ENCODE results near the gene ARPC1B. TPM values are rescaled to one million over a fixed set of nuclear protein-coding genes. Genes with fewer than 3 reads are reported as not detected.

The ARPC1B gene
- total RNA-seq (2022; extraction: Qiagen RNA extraction): 287 to 301 TPM (median 297 TPM) in 5 replicates

DNA sequence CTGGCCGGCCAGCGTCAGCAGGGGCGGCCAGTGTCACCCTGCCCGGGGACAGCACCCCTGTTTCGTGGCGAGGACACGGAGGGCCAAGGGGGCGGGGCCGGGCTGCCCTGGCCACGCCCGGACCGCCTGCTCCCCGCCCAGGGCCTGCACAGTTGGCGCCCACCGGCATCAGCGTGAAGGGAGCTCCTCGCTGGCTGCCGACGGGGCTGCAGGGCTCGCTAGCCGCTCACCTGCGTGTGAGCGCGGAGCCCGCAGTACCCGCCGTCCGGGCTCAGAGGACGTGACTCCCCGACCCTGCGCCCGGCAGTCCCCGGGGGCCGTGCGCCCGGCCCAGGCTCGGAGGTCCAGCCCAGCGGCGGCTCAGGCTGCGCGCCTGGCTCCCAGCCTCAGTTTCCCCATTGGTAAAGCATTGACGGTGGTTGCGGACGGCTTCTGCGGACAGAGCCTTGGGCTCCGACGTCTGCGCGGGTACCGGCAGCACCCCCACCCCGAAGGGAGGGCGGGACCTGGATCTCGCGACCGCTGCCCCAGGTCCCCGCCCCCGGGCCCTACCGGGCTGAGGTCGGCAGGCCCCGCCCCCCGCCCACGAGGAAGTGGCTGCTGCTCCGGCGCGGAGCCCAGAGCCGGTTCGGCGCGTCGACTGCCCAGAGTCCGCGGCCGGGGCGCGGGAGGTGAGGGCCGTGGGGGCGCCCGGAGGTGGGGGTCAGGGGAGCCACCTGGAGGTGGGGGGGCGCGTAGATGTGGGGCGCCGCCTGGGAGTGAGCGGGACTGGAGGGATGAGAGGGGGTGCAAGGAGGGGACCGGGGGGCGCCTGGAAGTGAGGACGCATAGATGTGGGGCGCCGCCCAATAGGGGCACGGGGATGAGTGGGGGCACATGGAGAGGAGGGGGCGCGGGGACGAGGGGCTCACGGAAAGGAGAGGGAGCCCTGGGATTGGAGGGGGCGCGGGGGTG lies at the start of gene ARPC1B:
ARPC1B (plus strand) TSS at position 620 of the 954 bp plus-strand sequence. CDS start 10,985 bp downstream, outside the sequence.

GRCh38 chr7:99325592-99326407 lies 48.7 kb upstream of the ARPC1B start, which contains the start of gene ARPC1A:
TSS of gene ARPC1A (plus strand) at chr7:99325898. CDS start at chr7:99333354, 7,456 bp downstream.

DNA sequence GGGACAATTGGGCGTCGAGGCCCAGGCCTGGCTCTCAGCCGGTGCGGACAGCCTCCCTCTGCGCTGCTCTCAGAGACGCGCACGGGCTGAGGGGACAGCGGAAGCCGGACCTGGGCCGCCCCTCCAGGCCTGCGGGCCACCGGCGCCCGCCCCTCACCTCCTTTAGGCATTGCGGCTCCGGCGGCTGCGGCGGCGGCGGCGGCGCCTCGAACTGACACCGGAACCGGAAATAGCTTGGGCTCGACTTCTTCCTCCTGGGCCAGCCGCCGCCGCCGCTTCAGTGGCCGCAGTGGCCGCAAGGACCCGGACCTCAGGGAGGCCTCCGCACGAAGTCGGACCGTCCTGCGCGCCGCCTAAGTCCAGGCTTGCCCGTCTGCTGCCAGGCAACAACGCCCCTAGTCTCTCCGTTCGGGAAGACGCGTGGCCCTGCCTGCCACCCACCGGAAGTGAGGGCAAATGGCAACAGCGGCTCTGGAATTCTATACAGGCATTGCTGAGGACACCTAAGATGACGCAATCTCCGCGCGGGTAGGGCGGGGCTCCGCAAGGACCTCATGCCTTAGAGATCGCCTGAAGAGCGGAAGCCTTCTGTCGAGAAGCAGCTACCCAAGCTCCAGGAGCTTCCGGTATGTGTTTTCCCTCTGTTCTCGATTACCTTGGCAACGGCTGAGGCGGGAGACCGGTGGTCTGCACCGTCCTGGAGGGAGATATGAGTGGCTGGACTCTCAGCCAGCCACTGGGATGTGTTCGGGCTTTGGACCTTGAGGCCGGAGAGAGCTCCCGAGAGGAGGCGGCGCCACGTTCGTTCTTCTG lies 34.1 kb downstream of the ARPC1B start, which contains the start of the genes BUD31 and PDAP1:
BUD31 (plus strand) TSS at position 591 of the 813 bp plus-strand sequence. CDS start 2,124 bp downstream, outside the sequence.
PDAP1 (minus strand) TSS at position 219 of the 813 bp plus-strand sequence; CDS start at position 170, 49 bp downstream.

DNA sequence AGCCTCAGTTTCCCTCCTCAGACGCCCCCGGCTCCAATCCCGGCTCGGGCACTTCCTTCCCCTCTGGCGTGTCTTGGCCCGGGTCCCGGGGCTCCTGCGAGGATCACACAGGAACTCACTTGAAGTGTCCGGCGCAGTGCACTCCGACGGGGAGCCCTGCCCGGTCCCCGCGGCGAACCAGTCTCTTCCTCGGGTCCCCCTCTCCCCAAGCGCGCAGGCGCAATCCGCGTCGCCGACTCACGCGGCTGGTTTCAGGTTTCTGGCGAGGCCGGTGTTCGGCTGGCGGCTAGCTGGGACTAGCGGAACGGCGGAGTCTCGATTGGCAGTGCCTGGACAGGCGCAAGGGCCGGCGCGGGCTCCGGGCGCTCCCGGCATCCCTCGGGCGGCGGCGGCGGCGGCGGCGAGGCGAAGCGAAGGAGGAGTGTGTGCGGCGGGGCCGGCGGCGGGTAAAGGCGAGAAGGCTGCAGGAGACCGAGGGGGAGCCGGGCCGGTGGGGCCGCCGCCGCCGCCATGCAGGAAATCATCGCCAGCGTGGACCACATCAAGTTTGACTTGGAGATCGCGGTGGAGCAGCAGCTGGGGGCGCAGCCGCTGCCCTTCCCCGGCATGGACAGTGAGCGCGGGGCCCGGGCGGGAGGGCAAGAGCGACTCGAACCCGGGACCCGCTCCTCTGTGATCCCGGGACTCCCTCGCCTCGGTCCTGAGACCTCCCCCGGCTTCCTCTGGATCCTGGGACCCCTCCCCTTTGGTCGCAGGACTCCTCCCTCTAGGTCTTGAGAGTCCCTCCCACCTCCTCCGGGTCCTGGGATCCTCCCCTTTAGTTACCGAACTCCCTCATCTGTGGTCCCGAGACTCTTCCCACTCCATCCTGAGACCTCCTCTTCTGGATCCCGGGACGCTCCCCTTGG lies 64.3 kb downstream of the ARPC1B start, which contains the start of the genes CPSF4 and PTCD1:
CPSF4 (plus strand) TSS at position 371 of the 908 bp plus-strand sequence; CDS start at position 511, 140 bp downstream.
PTCD1 (minus strand) TSS at position 226 of the 908 bp plus-strand sequence. CDS start 3,556 bp downstream, outside the sequence.

Other genes starting within 250 kb of the ARPC1B start
- 22.8 to 28.6 TPM (median 25.1 TPM) in 5 replicates for gene SMURF1, start 230.6 kb upstream of the ARPC1B start, total RNA-seq (2022; extraction: Qiagen RNA extraction)
- 1.1 to 1.5 TPM (median 1.2 TPM) in 5 replicates for gene KPNA7, start 166.6 kb upstream of the ARPC1B start, total RNA-seq (2022; extraction: Qiagen RNA extraction)
- 0.46 to 0.65 TPM (median 0.58 TPM) in 5 replicates for gene MYH16, start 101.9 kb upstream of the ARPC1B start, total RNA-seq (2022; extraction: Qiagen RNA extraction)
- gene ARPC1A, start 48.8 kb upstream of the ARPC1B start, total RNA-seq (2022; extraction: Qiagen RNA extraction): 125 to 147 TPM (median 132 TPM) in 5 replicates
- 167 to 202 TPM (median 181 TPM) in 5 replicates for gene PDAP1, start 33.9 kb downstream of the ARPC1B start, total RNA-seq (2022; extraction: Qiagen RNA extraction)
- gene BUD31, start 34.2 kb downstream of the ARPC1B start, total RNA-seq (2022; extraction: Qiagen RNA extraction): 134 to 158 TPM (median 145 TPM) in 5 replicates
- 5.9 to 7.9 TPM (median 6.5 TPM) in 5 replicates for gene PTCD1, start 64.1 kb downstream of the ARPC1B start, total RNA-seq (2022; extraction: Qiagen RNA extraction)
- 30.1 to 48.5 TPM (median 44.6 TPM) in 5 replicates for gene CPSF4, start 64.2 kb downstream of the ARPC1B start, total RNA-seq (2022; extraction: Qiagen RNA extraction)
- 872 to 1,418 TPM (median 915 TPM) in 5 replicates for gene ATP5MF, start 91.4 kb downstream of the ARPC1B start, total RNA-seq (2022; extraction: Qiagen RNA extraction)
- 7.3 to 10.1 TPM (median 8.4 TPM) in 5 replicates for gene ZNF789, start 98.2 kb downstream of the ARPC1B start, total RNA-seq (2022; extraction: Qiagen RNA extraction)
- 16.9 to 19.4 TPM (median 18.1 TPM) in 5 replicates for gene ZNF394, start 125.6 kb downstream of the ARPC1B start, total RNA-seq (2022; extraction: Qiagen RNA extraction)
- 7.8 to 9.9 TPM (median 9.5 TPM) in 5 replicates for gene ZKSCAN5, start 129.9 kb downstream of the ARPC1B start, total RNA-seq (2022; extraction: Qiagen RNA extraction)
- gene FAM200A, start 177.4 kb downstream of the ARPC1B start, total RNA-seq (2022; extraction: Qiagen RNA extraction): 5.8 to 6.6 TPM (median 6.3 TPM) in 5 replicates
- gene ZNF655, start 183.9 kb downstream of the ARPC1B start, total RNA-seq (2022; extraction: Qiagen RNA extraction): 56.3 to 60.1 TPM (median 57.7 TPM) in 5 replicates
- gene TMEM225B, start 223.5 kb downstream of the ARPC1B start, total RNA-seq (2022; extraction: Qiagen RNA extraction): 0.78 to 1.5 TPM (median 1.3 TPM) in 5 replicates
- gene ZSCAN25, start 242.2 kb downstream of the ARPC1B start, total RNA-seq (2022; extraction: Qiagen RNA extraction): 7.8 to 9.4 TPM (median 8.7 TPM) in 5 replicates